Activated CD8-positive, alpha-beta T cell treated with anti-CD3 and anti-CD28 coated beads, Interleukin-2, amount 10 ng/mL, durations not matched to agents 7 days and 5 days (primary cell): Measurements from ENCODE around the gene PLB1. TPM values are rescaled to one million over a fixed set of nuclear protein-coding genes. Genes with fewer than 3 reads are reported as not detected.

Experiments used
- ATAC-seq: fragments of 150-1000 bp; cut with Tn5 transposase; one replicate; pipeline ENCODE4 v1.10.0; 2021; ENCODE audit warnings: moderate library complexity
- CTCF ChIA-PET: fragments of 350-600 bp; sonication (Branson Sonifier 250); formaldehyde crosslinking; loops from one replicate; lab custom pipeline; 2021; ENCODE audit warnings: antibody characterized with exemption; lab: Charles Lee
- POLR2A ChIA-PET: fragments of 350-600 bp; sonication (Branson Sonifier 250); formaldehyde crosslinking; loops from one replicate; lab custom pipeline; 2021; ENCODE audit warnings: antibody characterized with exemption; lab: Charles Lee
- DNase-seq: peaks from one replicate; pipeline ENCODE4 v3.0.0-alpha.2; 2020
- H3K27ac Mint-ChIP-seq: one replicate; pipeline ENCODE4 v1.8.0; 2021; ENCODE audit warnings: mild to moderate bottlenecking, mixed read lengths
- H3K27me3 Mint-ChIP-seq: one replicate; pipeline ENCODE4 v1.8.0; 2021; ENCODE audit warnings: low read depth, mixed read lengths
- H3K36me3 Mint-ChIP-seq: one replicate; pipeline ENCODE4 v1.8.0; 2021; ENCODE audit warnings: low read depth, mixed read lengths
- H3K4me1 Mint-ChIP-seq: one replicate; pipeline ENCODE4 v1.8.0; 2021; ENCODE audit warnings: low read depth, mixed read lengths
- H3K4me3 Mint-ChIP-seq: one replicate; pipeline ENCODE4 v1.8.0; 2021; ENCODE audit warnings: mild to moderate bottlenecking, mixed read lengths
- H3K9me3 Mint-ChIP-seq: one replicate; pipeline ENCODE4 v1.8.0; 2022; ENCODE audit warnings: mixed read lengths; ENCODE audit not compliant: insufficient read depth
- total RNA-seq, 2 experiments: library from RNA; stranded (reverse); gene quantifications; one replicate each; pipeline ENCODE4 v1.2.3, GENCODE V29; 2021

PLB1 gene
- total RNA-seq, 2 experiments from 2014 or later = 1.0 to 1.4 TPM

- H3K4me3 Mint-ChIP-seq = no peak overlapping the region
- H3K27me3 Mint-ChIP-seq = no peaks in the 10 kb centered on the region
- H3K36me3 Mint-ChIP-seq = no peaks in the 10 kb centered on the region
- ChIA-PET CTCF (interaction anchor here (0.7 to 1.9 kb wide), 9 partner anchors 12 to 750 kb away, joined by 3 to 8 read pairs (median 4); no protein-coding TSS in a partner anchor), POLR2A (interaction anchor here (1.0 kb wide), 1 partner anchor 45 kb away, joined by 3 read pairs; no protein-coding TSS in a partner anchor)
- DNase-seq = no peak
- H3K9me3 Mint-ChIP-seq = no peaks in the 10 kb centered on the region
- no peak for ATAC-seq
- H3K27ac Mint-ChIP-seq = no peak overlapping the region
- peaks cover 41% of the 10 kb centered on the region for H3K4me1 Mint-ChIP-seq
Measured at GRCh38 chr2:28453396-28453795, 42.5 kb upstream of the PLB1 start.

GRCh38 chr2:28454016-28454930 is 41.6 kb upstream of the PLB1 start:
- ChIA-PET CTCF (interaction anchor here (0.6 to 1.9 kb wide), 8 partner anchors 13 to 750 kb away, joined by 3 to 8 read pairs (median 3); no protein-coding TSS in a partner anchor), POLR2A (no interaction called here)
- no peaks in the 10 kb centered on the region for H3K36me3 Mint-ChIP-seq
- DNase-seq (no peak), ATAC-seq (no peak)
- H3K9me3 Mint-ChIP-seq = no peaks in the 10 kb centered on the region
- no peak overlapping the region for H3K4me3 Mint-ChIP-seq
- H3K4me1 Mint-ChIP-seq = peaks cover 33% of the 10 kb centered on the region
- H3K27me3 Mint-ChIP-seq = no peaks in the 10 kb centered on the region
- no peak overlapping the region for H3K27ac Mint-ChIP-seq

- Mint-ChIP-seq H3K4me1 (peaks cover 14% of the 10 kb centered on the region), H3K27me3 (peaks cover 3% of the 10 kb centered on the region), H3K36me3 (peaks cover 3% of the 10 kb centered on the region), H3K27ac (no peak overlapping the region), H3K4me3 (no peak overlapping the region), H3K9me3 (peaks cover 5% of the 10 kb centered on the region)
- CTCF ChIA-PET = no interaction called here
- ATAC-seq (no peak), DNase-seq (no peak)
- POLR2A ChIA-PET = no interaction called here
Measured at GRCh38 chr2:28457237-28457636, 38.6 kb upstream of the PLB1 start.

GRCh38 chr2:28461056-28461455 is 34.8 kb upstream of the PLB1 start:
- Mint-ChIP-seq H3K4me1 (peaks cover 36% of the 10 kb centered on the region), H3K9me3 (peaks cover 14% of the 10 kb centered on the region), H3K27ac (no peak overlapping the region), H3K4me3 (no peak overlapping the region), H3K36me3 (peaks cover 10% of the 10 kb centered on the region), H3K27me3 (peaks cover 8% of the 10 kb centered on the region)
- ChIA-PET CTCF (no interaction called here), POLR2A (no interaction called here)
- ATAC-seq (no peak), DNase-seq (no peak)

- POLR2A ChIA-PET = no interaction called here
- no peak overlapping the region for H3K27ac Mint-ChIP-seq
- H3K4me1 Mint-ChIP-seq = peaks cover 43% of the 10 kb centered on the region
- CTCF ChIA-PET = interaction anchor here (1.3 kb wide), 1 partner anchor 759 kb away, joined by 3 read pairs; no protein-coding TSS in a partner anchor
- H3K27me3 Mint-ChIP-seq = peaks cover 8% of the 10 kb centered on the region
- H3K4me3 Mint-ChIP-seq = no peak overlapping the region
- H3K36me3 Mint-ChIP-seq = peaks cover 10% of the 10 kb centered on the region
- DNase-seq (no peak), ATAC-seq (no peak)
- peaks cover 14% of the 10 kb centered on the region for H3K9me3 Mint-ChIP-seq
Measured at GRCh38 chr2:28462122-28462521, 33.7 kb upstream of the PLB1 start.

GRCh38 chr2:28463211-28463816 is 32.5 kb upstream of the PLB1 start:
- peaks cover 11% of the 10 kb centered on the region for H3K27me3 Mint-ChIP-seq
- H3K4me1 Mint-ChIP-seq = peaks cover 43% of the 10 kb centered on the region
- no peak overlapping the region for H3K27ac Mint-ChIP-seq
- ATAC-seq = no peak
- H3K36me3 Mint-ChIP-seq = peaks cover 10% of the 10 kb centered on the region
- H3K4me3 Mint-ChIP-seq = no peak overlapping the region
- no peak for DNase-seq
- peaks cover 14% of the 10 kb centered on the region for H3K9me3 Mint-ChIP-seq
- ChIA-PET POLR2A (no interaction called here), CTCF (interaction anchor here (1.3 kb wide), 1 partner anchor 760 kb away, joined by 3 read pairs; no protein-coding TSS in a partner anchor)

GRCh38 chr2:28463893-28464292 is 32.0 kb upstream of the PLB1 start:
- H3K4me1 Mint-ChIP-seq = peaks cover 43% of the 10 kb centered on the region
- ATAC-seq = no peak
- H3K36me3 Mint-ChIP-seq = peaks cover 10% of the 10 kb centered on the region
- ChIA-PET CTCF (no interaction called here), POLR2A (no interaction called here)
- no peak for DNase-seq
- H3K9me3 Mint-ChIP-seq = peaks cover 14% of the 10 kb centered on the region
- no peak overlapping the region for H3K27ac Mint-ChIP-seq
- no peak overlapping the region for H3K4me3 Mint-ChIP-seq
- peaks cover 14% of the 10 kb centered on the region for H3K27me3 Mint-ChIP-seq

GRCh38 chr2:28465148-28465885 is 30.5 kb upstream of the PLB1 start:
- ChIA-PET CTCF (interaction anchor here (1.5 kb wide), 1 partner anchor 12 kb away, joined by 4 read pairs; no protein-coding TSS in a partner anchor), POLR2A (no interaction called here)
- H3K27me3 Mint-ChIP-seq = peaks cover 14% of the 10 kb centered on the region
- peak overlapping the region; percentile 68 for H3K27ac Mint-ChIP-seq
- H3K4me3 Mint-ChIP-seq = no peak overlapping the region
- H3K4me1 Mint-ChIP-seq = peaks cover 56% of the 10 kb centered on the region
- peak; percentile 82 for ATAC-seq
- peaks cover 10% of the 10 kb centered on the region for H3K36me3 Mint-ChIP-seq
- H3K9me3 Mint-ChIP-seq = peaks cover 14% of the 10 kb centered on the region
- peak; percentile 36 for DNase-seq

- H3K4me3 Mint-ChIP-seq = no peak overlapping the region
- CTCF ChIA-PET = no interaction called here
- POLR2A ChIA-PET = no interaction called here
- peaks cover 7% of the 10 kb centered on the region for H3K27me3 Mint-ChIP-seq
- ATAC-seq (no peak), DNase-seq (no peak)
- no peaks in the 10 kb centered on the region for H3K9me3 Mint-ChIP-seq
- peak overlapping the region; percentile 40 for H3K27ac Mint-ChIP-seq
- no peaks in the 10 kb centered on the region for H3K36me3 Mint-ChIP-seq
- H3K4me1 Mint-ChIP-seq = peaks cover 51% of the 10 kb centered on the region
Measured at GRCh38 chr2:28469304-28469703, 26.6 kb upstream of the PLB1 start.

GRCh38 chr2:28469947-28470535 is 25.8 kb upstream of the PLB1 start:
- peak overlapping the region; percentile 53 for H3K27ac Mint-ChIP-seq
- no peak for DNase-seq
- H3K27me3 Mint-ChIP-seq = peaks cover 7% of the 10 kb centered on the region
- H3K4me1 Mint-ChIP-seq = peaks cover 43% of the 10 kb centered on the region
- ChIA-PET CTCF (no interaction called here), POLR2A (no interaction called here)
- ATAC-seq = no peak
- no peaks in the 10 kb centered on the region for H3K36me3 Mint-ChIP-seq
- H3K9me3 Mint-ChIP-seq = no peaks in the 10 kb centered on the region
- H3K4me3 Mint-ChIP-seq = no peak overlapping the region

GRCh38 chr2:28470759-28471158 is 25.1 kb upstream of the PLB1 start:
- ChIA-PET CTCF (no interaction called here), POLR2A (no interaction called here)
- Mint-ChIP-seq H3K27me3 (peaks cover 7% of the 10 kb centered on the region), H3K27ac (peak overlapping the region; percentile 65), H3K36me3 (no peaks in the 10 kb centered on the region), H3K9me3 (no peaks in the 10 kb centered on the region), H3K4me1 (peaks cover 36% of the 10 kb centered on the region), H3K4me3 (no peak overlapping the region)
- no peak for ATAC-seq
- DNase-seq = no peak
